Prostate gland (tissue), 2 donors: Measurements from ENCODE around the gene BCL7A.

Source experiments
- CTCF ChIP-seq, 4 experiments: fragments of 200-600 bp in 2 of 4; fragments of 450-650 bp in 2 of 4; sonication (generic) in 2 of 4; IDR thresholded peaks; 1 replicate in 3 of 4; 2 replicates in 1 of 4; pipeline ENCODE4 v1.5.1; 2016 to 2019; ENCODE audit warnings: antibody characterized with exemption in 4 of 4, mild to moderate bottlenecking in 2 of 4, moderate library complexity in 2 of 4
- POLR2A ChIP-seq: fragments of 450-650 bp; IDR thresholded peaks from one replicate; pipeline ENCODE4 v1.6.1; 2016; ENCODE audit warnings: antibody characterized with exemption, mild to moderate bottlenecking

- TF ChIP-seq CTCF (IDR thresholded peaks at IDR 0.05): no peak
- no peak for TF ChIP-seq POLR2A
Observed at GRCh38 chr12:122060081-122060501, 38.4 kb downstream of the BCL7A start.
